ENCODE measurements around the gene AURKAIP1. TPM values are rescaled to one million over a fixed set of nuclear protein-coding genes. Genes with fewer than 3 reads are reported as not detected.
A peak's percentile ranks its signal among the peaks of the same experiment; 100 is the strongest.
"Not testable (repeated sequence)": the region's sequence is repeated elsewhere in the genome, so short reads cannot be mapped to it uniquely, and the experiment has no call there.

Gene AURKAIP1
- total RNA-seq = 83.2 and 87.7 TPM in 2 replicates

- DNase-seq (ENCODE audit: low read depth in 2 of 2) = peak; percentile 100
These were observed at the start of gene AURKAIP1 for GRCh38 chr1:1374929-1375662. Gene AURKAIP1 (minus strand): TSS chr1:1375207. CDS start chr1:1374756, 451 bp downstream.

- DNase-seq (ENCODE audit: low read depth in 2 of 2) = no peak
These were observed 49.7 kb upstream of the AURKAIP1 start for GRCh38 chr1:1424707-1425106.

DNA sequence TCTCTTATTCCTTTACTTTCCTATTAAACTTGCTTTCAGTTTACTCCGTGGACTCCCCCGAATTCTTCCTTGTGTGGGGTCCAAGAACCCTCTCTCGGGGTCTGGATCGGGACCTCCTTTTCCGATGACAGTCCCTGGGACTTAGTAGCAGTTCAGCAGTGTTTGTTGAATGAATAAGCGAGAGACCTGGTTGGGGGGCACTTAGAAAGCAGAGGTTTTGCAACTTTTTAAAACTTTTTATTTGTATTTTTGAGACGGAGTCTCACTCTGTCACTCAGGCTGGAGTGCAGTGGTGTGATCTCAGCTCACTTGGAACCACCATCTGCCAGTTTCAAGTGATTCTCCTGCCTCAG is 48.2 kb upstream of the AURKAIP1 start:
- no peak for DNase-seq (ENCODE audit: low read depth in 2 of 2)

DNA sequence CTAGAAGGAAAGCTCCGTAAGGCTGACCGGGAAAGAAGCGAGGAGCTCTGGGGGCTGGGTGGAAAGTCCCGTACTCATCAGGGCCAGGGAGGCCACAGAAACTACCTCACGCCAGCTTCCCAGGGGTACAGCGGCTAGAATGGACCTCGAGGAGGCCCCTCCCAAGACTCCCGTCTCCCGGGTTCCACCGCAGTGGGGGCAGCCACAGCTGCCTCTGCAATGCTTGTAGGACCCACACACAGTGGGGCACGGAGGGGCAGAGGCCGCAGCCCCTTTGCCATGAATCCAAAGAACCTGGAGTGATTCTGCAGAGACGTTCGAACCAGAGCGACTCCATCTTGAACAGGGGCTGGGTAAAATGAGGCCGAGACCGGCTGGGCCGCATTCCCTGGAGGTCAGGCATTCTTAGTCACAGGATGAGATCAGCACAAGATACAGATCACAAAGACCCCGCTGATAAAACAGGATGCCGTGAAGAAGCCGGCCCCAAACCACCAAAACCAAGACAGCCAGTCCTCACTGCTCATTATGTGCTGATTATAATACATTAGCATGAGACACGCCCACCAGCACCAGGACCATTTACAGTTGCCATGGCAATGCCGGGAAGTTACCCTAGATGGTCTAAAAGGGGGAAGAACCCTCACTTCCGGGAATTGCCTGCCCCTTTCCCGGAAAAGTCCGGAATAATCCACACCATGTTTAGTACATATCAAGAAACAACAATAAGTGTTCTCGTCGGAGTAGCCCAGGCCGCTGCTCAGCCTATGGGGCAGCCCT is 47.6 kb upstream of the AURKAIP1 start:
- no peak for DNase-seq (ENCODE audit: low read depth in 2 of 2)

DNA sequence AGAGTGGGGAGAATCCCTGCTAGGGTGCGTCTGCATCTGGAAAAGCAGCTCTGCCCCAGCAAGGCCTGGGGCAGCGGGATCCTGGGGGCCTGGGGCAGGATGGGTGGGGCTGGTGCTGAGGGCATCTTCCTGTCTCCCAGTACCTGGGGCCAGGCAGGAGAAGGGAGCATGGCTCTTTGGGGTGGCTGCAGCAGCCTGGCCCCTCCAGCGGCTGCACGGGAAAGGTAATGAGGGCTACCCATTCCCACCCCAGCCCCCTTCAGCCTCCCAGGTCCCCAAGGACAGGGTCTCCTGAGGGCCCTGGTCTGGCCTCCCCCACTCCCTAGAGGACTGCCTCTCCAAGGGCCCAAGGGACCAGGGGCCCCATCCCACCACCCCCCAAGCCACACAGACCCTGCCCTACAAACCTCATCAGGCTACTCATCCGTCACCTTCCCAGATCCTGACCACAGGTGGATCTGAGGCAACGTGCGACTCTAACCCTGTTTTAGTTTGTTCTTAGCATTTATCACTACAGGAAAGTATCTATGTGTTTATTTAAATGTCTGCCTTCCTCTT is 47.0 kb upstream of the AURKAIP1 start:
- no peak for DNase-seq (ENCODE audit: low read depth in 2 of 2)

GRCh38 chr1:1421147-1421906 is 46.3 kb upstream of the AURKAIP1 start, which contains the start of gene ANKRD65:
Gene ANKRD65 (minus strand): TSS chr1:1421276. CDS start chr1:1421005, 271 bp downstream.
- no peak for DNase-seq (ENCODE audit: low read depth in 2 of 2)

DNA sequence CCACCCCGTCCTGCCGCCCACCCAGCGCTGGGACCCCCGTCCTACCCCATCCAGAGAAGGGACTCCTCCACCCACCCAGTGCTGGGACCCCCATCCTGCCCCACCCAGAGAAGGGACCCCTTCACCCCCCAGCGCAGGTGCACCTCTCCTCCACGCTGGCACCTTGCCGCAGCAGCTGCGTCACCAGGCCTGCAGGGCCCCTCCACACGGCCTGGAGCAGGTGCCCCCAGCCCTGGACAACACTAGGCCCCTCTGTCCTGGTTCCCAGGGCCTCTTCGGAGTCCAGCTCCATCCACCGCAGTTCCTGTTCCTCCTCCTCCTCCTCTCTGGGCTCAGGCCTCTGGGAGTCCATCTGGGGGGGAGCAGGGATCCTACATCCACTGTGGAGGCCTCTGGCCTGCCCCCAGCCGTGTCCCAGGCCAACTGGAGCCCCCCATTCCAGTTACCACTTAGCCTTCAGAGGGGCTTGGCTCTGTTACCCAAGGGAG is 45.7 kb upstream of the AURKAIP1 start:
- DNase-seq (ENCODE audit: low read depth in 2 of 2) = no peak

- peak; percentile 36 to 56 for DNase-seq (ENCODE audit: low read depth in 2 of 2)
These were observed 45.0 kb upstream of the AURKAIP1 start for GRCh38 chr1:1419813-1420653.

GRCh38 chr1:1419363-1419812 is 44.4 kb upstream of the AURKAIP1 start:
- no peak for DNase-seq (ENCODE audit: low read depth in 2 of 2)

DNA sequence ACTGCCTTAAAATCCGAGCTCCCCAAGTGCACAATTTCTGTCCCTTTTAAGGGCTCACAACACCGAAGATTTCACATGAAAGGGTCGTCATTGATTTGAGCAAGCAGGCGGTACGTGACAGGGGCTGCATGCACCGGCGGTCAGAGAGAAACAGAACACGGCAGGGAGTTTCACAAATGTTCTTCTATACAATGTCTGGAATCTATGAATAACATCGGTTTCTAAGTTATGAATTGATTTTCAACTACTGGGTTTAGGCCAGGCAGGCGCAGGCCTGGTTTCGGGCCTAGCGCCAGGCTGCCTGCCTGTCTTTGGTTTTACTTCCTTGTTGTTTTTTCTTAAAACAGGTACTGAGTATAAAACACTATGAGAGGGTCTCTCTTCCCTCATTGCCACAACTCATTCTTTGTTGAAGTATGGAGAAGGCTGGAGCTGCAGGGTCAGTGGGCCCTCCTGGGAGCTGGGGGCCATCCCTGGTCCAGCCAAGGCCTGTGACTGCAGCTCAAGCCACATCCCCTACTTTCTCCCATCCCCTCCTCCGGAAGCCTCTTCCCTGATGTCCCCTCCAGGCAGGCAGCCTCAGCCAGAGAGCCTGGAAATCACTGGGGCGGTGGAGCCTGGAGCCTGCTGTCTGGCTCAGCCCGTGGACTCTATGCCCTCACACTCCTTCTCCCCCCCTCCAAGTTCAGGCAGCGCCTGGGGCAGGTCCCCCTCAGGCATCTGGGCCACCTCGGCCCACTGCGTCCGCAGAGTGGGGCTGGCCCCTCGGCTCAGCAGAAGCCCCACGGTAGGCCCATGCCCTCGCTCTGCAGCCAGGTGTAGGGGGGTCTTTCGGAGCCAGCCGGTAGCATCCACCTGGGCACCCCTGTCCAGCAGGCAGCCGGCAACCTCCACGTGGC is 43.7 kb upstream of the AURKAIP1 start:
- no peak for DNase-seq (ENCODE audit: low read depth in 2 of 2)

GRCh38 chr1:1417825-1418463 is 42.9 kb upstream of the AURKAIP1 start:
- not testable (repeated sequence) for DNase-seq (ENCODE audit: low read depth in 2 of 2)

DNA sequence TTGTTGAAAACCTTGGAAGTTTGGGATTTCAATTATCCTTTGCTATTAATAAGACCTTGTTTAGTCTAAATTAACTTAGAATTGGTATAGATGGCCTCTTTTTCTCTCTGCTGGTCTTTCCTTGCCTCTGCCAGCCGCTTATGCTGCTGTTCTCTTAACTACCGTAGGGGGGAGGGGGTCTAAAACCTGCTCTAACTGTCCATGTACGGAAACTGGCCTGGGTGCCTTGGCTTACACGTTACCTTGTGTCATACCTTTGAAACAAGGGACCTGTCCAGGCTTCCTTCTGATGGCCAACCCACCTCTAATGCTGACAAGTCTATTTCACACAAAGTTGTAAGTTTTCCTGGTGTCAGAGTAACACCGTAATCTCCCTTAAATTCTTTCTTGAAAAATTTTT is 42.4 kb upstream of the AURKAIP1 start:
- not testable (repeated sequence) for DNase-seq (ENCODE audit: low read depth in 2 of 2)

- no peak for DNase-seq (ENCODE audit: low read depth in 2 of 2)
These were observed 40.7 kb upstream of the AURKAIP1 start for GRCh38 chr1:1415751-1416150.

GRCh38 chr1:1412311-1412902 is 37.4 kb upstream of the AURKAIP1 start:
- DNase-seq (ENCODE audit: low read depth in 2 of 2) = not testable (repeated sequence)

- no peak for DNase-seq (ENCODE audit: low read depth in 2 of 2)
These were observed 36.6 kb upstream of the AURKAIP1 start for GRCh38 chr1:1411626-1412025.

DNA sequence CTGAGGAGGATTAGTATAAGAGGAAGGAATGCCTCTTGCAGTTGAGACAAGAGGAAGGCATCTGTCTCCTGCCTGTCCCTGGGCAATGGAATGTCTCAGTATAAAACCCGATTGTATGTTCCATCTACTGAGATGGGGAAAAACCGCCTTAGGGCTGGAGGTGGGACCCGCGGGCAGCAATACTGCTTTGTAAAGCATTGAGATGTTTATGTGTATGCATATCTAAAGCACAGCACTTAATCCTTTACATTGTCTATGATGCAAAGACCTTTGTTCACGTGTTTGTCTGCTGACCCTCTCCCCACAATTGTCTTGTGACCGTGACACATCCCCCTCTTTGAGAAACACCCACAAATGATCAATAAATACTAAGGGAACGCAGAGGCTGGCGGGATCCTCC is 35.2 kb upstream of the AURKAIP1 start:
- not testable (repeated sequence) for DNase-seq (ENCODE audit: low read depth in 2 of 2)

DNA sequence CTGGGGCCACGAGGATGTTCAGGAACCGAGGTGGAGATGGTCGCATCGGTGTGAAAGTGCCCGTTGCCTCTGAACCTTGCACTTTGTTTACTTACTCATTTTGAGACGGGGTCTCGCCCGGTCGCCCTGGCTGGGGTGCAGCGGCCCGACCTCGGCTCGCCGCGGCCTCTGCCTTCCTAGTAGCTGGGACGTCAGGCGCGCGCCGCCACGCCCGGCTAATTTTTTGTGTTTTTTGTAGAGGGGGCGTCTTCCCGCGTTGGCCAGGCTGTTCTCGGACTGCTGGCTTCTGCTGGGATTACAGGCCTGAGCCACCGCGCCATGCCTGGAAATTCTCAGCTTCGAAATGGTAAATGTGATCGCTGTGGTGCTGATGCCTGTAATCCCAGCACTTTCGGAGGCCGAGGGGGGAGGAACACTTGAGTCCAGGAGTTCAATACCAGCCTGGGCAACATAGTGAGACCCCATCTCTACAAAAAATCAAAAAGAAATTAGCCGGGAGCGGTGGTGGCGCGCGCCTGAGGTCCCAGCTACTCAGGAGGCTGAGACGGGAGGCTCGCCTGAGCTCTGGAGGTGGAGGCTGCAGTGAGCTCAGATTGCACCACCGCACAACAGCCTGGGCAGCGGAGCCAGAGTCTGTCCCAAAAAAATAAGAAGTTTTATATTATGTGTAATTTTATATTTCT is 32.8 kb upstream of the AURKAIP1 start:
- DNase-seq (ENCODE audit: low read depth in 2 of 2) = peak; percentile 78

All from lung microvascular endothelial cell (primary cell).